ENCODE measurements around the gene PTOV1. TPM values are rescaled to one million over a fixed set of nuclear protein-coding genes. Genes with fewer than 3 reads are reported as not detected.

The PTOV1 gene
- total and polyA plus RNA-seq, 10 of the 15 experiments (the other 5 are each of a cell fraction or from before 2014, with no cell fraction given): 3.2 to 83.5 (median 22.3) TPM

DNA sequence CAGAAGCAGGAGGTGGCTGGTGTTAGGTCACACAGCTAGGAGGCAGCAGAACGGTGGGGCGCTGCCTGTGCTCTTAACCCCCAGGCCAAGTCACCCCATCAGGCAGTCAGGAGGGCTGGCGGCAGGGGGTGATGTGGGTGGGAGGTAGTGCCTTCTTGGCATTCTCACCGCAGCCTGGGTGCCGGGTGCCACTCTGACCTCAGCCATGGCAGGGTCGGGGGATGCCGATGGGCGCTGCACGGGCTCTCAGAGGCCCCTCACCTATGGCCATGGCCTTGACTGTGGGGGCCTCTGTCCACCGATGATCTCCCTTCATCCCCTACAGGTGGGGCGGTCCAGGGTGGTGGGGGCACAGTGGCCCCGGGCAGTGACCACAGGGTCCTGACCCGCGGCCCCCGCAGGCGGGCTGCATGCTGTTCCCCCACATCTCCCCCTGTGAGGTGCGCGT is 5.6 kb downstream of the PTOV1 start:
- ChIA-PET RAD21 (ENCODE audit: unreplicated experiment) (no interaction called here), CTCF (no interaction called here), SMC1A (ENCODE audit: uncharacterized antibody, unreplicated experiment) (no interaction called here), POLR2A (interaction anchor here (0.7 kb wide), 1 partner anchor 21 kb away, joined by 3 read pairs; no protein-coding TSS in a partner anchor)
- no peaks in the 10 kb centered on the region for H3K9me3 ChIP-seq (replicated peaks; ENCODE audit: control insufficient read depth, insufficient read depth, low read length)
- H3K4me3 ChIP-seq: no peak overlapping the region
- H3K36me3 ChIP-seq (ENCODE audit: control insufficient read depth in 2 of 2, insufficient read depth in 2 of 2, low read length in 1 of 2): peaks cover 0 to 15% of the 10 kb centered on the region in 2 experiments; a peak in 3 of 4 replicates
- DNase-seq (ENCODE audit: low read depth, low spot score): no peak
- no peak for FAIRE-seq
- H3K4me1 ChIP-seq (ENCODE audit: control insufficient read depth, insufficient read depth, low read length): peaks cover 8% of the 10 kb centered on the region
- intact Hi-C loops (cut with micrococcal nuclease; ENCODE audit: unreplicated experiment): no loop called here
- peaks cover 6% of the 10 kb centered on the region for H3K79me2 ChIP-seq (ENCODE audit: control insufficient read depth, insufficient read depth, low read length)
- 83% methylated on average over 11 of the region's 18 CpGs for WGBS (ENCODE audit: insufficient coverage, insufficient replicate concordance, low lambda C conversion rate, missing lambda C conversion rate)
- H3K27ac ChIP-seq (ENCODE audit: control insufficient read depth, insufficient read depth): no peak overlapping the region
- ATAC-seq: no peak
- no peak overlapping the region for H3K9ac ChIP-seq (ENCODE audit: control insufficient read depth, insufficient read depth, low read length)
- no peaks in the 10 kb centered on the region for H4K20me1 ChIP-seq (ENCODE audit: control insufficient read depth, insufficient read depth)
- H2AFZ ChIP-seq (ENCODE audit: control insufficient read depth, low read depth, low read length): no peak overlapping the region
- in situ Hi-C loops (cut with MboI): no loop called here
- BruUV-seq (replicated peaks): no TSS peak
- no peak overlapping the region for H3K4me2 ChIP-seq (ENCODE audit: control insufficient read depth, insufficient read depth)
- H3K27me3 ChIP-seq (replicated peaks in 1 of 2; ENCODE audit: control insufficient read depth in 2 of 2, insufficient read depth in 2 of 2, low read length in 1 of 2): no peaks in the 10 kb centered on the region
- TF ChIP-seq NBN (IDR thresholded peaks at IDR 0.05) (no peak), SUZ12 (IDR thresholded peaks at IDR 0.05; ENCODE audit: unreplicated experiment) (no peak), ZZZ3 (IDR thresholded peaks at IDR 0.05; ENCODE audit: control insufficient read depth, insufficient read length, low read depth) (no peak), TCF7 (IDR thresholded peaks at IDR 0.05; ENCODE audit: borderline replicate concordance) (no peak), SMARCA5 (IDR thresholded peaks at IDR 0.05) (no peak), NFYB (IDR thresholded peaks at IDR 0.05; ENCODE audit: insufficient read depth, low read depth, low read length) (no peak), GATAD2B (conservative IDR thresholded peaks at IDR 0.05; ENCODE audit: low read depth) (no peak), SMAD5 (IDR thresholded peaks at IDR 0.05; ENCODE audit: low read depth) (no peak), TCF3 (IDR thresholded peaks at IDR 0.05; ENCODE audit: borderline replicate concordance, insufficient read depth, low read depth, low read length) (no peak), LARP7 (IDR thresholded peaks at IDR 0.05) (no peak), NR2C1 (IDR thresholded peaks at IDR 0.05) (no peak)

Measured in GM12878 (cell line).